Measurements from ENCODE around the gene DGKH.

GRCh38 chr13:42071672-42072419 is 23.4 kb downstream of the DGKH start:
- TF ChIP-seq CTCF (IDR thresholded peaks at IDR 0.05) (no peak), POLR2A (IDR thresholded peaks at IDR 0.05) (no peak), EP300 (IDR thresholded peaks at IDR 0.05) (no peak)

Data from gastroesophageal sphincter (tissue), 3 donors.